GM12878 (cell line): Measurements from ENCODE around the gene RIC1. TPM values are rescaled to one million over a fixed set of nuclear protein-coding genes. Genes with fewer than 3 reads are reported as not detected.

ENCODE experiments used
- ATAC-seq: fragments of 200-7000 bp; cut with Tn5 transposase; 3 replicates; pipeline ENCODE4 v1.9.1; 2020; ENCODE audit warnings: mild to moderate bottlenecking, moderate library complexity
- BruUV-seq: library from RNA; stranded (reverse); fragments of 400-500 nt; replicated peaks from 2 replicates; lab custom pipeline; 2021; lab: Mats Ljungman, UMichigan
- CTCF ChIA-PET: fragments of 300-600 bp; sonication (Branson Sonifier 250); formaldehyde crosslinking; extraction: SDS; loops from one replicate; lab custom pipeline; 2021; ENCODE audit warnings: inconsistent platforms; lab: Yijun Ruan, JAX
- POLR2A ChIA-PET: fragments of 350-600 bp; formaldehyde crosslinking; extraction: SDS; loops from one replicate; lab custom pipeline; 2021; ENCODE audit warnings: inconsistent platforms; lab: Charles Lee
- RAD21 ChIA-PET: fragments of 300-600 bp; sonication (Branson Sonifier 250); formaldehyde crosslinking; loops from one replicate; lab custom pipeline; 2023; ENCODE audit warnings: antibody characterized with exemption; ENCODE audit not compliant: unreplicated experiment; lab: Charles Lee
- SMC1A ChIA-PET: fragments of 300-600 bp; sonication (Branson Sonifier 250); formaldehyde crosslinking; loops from one replicate; lab custom pipeline; 2023; ENCODE audit not compliant: unreplicated experiment, uncharacterized antibody; lab: Charles Lee
- DNase-seq: peaks from one replicate; pipeline ENCODE4 v3.0.0-alpha.2; 2011; ENCODE audit warnings: low read depth, low spot score
- FAIRE-seq: peaks from 3 replicates; lab custom pipeline; 2011; peaks lifted over from hg19 to GRCh38; lab: Jason Lieb, UNC
- H2AFZ ChIP-seq: 2 replicates; pipeline ENCODE4 v1.6.0; 2011; ENCODE audit warnings: low read depth, low read length, control low read depth; ENCODE audit not compliant: control insufficient read depth
- H3K27ac ChIP-seq: 2 replicates; pipeline ENCODE4 v1.5.1; 2011; ENCODE audit warnings: control low read depth; ENCODE audit not compliant: control insufficient read depth, insufficient read depth
- H3K27me3 ChIP-seq, 2 experiments: replicated peaks in 1 of 2; 2 replicates each; pipeline versions ENCODE4 v1.6.0 to v1.6.1; 2011; ENCODE audit warnings: low read length in 1 of 2; ENCODE audit not compliant: control insufficient read depth in 2 of 2, insufficient read depth in 2 of 2
- H3K36me3 ChIP-seq, 2 experiments: 2 replicates each; pipeline ENCODE4 v1.5.1; 2011; ENCODE audit warnings: low read length in 1 of 2; ENCODE audit not compliant: control insufficient read depth in 2 of 2, insufficient read depth in 2 of 2
- H3K4me1 ChIP-seq: 2 replicates; pipeline ENCODE4 v1.6.1; 2011; ENCODE audit warnings: mild to moderate bottlenecking, low read length, moderate library complexity, mixed read lengths; ENCODE audit not compliant: control insufficient read depth, insufficient read depth
- H3K4me2 ChIP-seq: 2 replicates; pipeline ENCODE4 v1.6.0; 2011; ENCODE audit warnings: control low read depth; ENCODE audit not compliant: control insufficient read depth, insufficient read depth
- H3K4me3 ChIP-seq: fragments of 200-600 bp; sonication (generic); 2 replicates; pipeline ENCODE4 v1.5.1; 2016
- H3K79me2 ChIP-seq: 2 replicates; pipeline ENCODE4 v1.6.0; 2011; ENCODE audit warnings: low read length; ENCODE audit not compliant: control insufficient read depth, insufficient read depth
- H3K9ac ChIP-seq: 2 replicates; pipeline ENCODE4 v1.8.0; 2011; ENCODE audit warnings: low read length, control low read depth, mixed read lengths; ENCODE audit not compliant: control insufficient read depth, insufficient read depth
- H3K9me3 ChIP-seq: replicated peaks from 3 replicates; pipeline ENCODE4 v1.5.1; 2011; ENCODE audit warnings: mild to moderate bottlenecking, low read length; ENCODE audit not compliant: control insufficient read depth, insufficient read depth
- H4K20me1 ChIP-seq: 2 replicates; pipeline ENCODE4 v1.6.0; 2011; ENCODE audit not compliant: control insufficient read depth, insufficient read depth
- BMI1 ChIP-seq: fragments of 450-650 bp; IDR thresholded peaks from 2 replicates; pipeline ENCODE4 v1.6.1; 2016; ENCODE audit warnings: mild to moderate bottlenecking, moderate library complexity, borderline replicate concordance
- CBX5 ChIP-seq: sonication (generic); IDR thresholded peaks from 2 replicates; pipeline ENCODE4 v1.6.1; 2016; ENCODE audit warnings: low read depth, moderate library complexity, mild to moderate bottlenecking, inconsistent platforms
- EED ChIP-seq: sonication (generic); IDR thresholded peaks from 2 replicates; pipeline ENCODE4 v1.6.1; 2016; ENCODE audit warnings: antibody characterized with exemption, low read depth
- FOS ChIP-seq: IDR thresholded peaks from 3 replicates; pipeline ENCODE4 v1.6.1; 2011; ENCODE audit warnings: borderline replicate concordance; ENCODE audit not compliant: insufficient read length; ENCODE audit errors: extremely low read depth
- HSF1 ChIP-seq: fragments of 150-350 bp; IDR thresholded peaks from 2 replicates; pipeline ENCODE4 v1.6.1; 2014; ENCODE audit warnings: mild to moderate bottlenecking, low read depth, low read length
- IRF5 ChIP-seq: fragments of 450-650 bp; IDR thresholded peaks from 2 replicates; pipeline ENCODE4 v1.6.1; 2017; ENCODE audit warnings: borderline replicate concordance
- JUND ChIP-seq: IDR thresholded peaks from 2 replicates; pipeline ENCODE4 v1.6.1; 2012; ENCODE audit warnings: low read depth, mild to moderate bottlenecking, low read length, improper control_type of control experiment, moderate library complexity
- NRF1 ChIP-seq: conservative IDR thresholded peaks from 2 replicates; pipeline ENCODE4 v1.6.1; 2011; ENCODE audit warnings: mild to moderate bottlenecking, low read depth, low read length, improper control_type of control experiment
- RAD21 ChIP-seq: IDR thresholded peaks from 2 replicates; pipeline ENCODE4 v1.6.1; 2011; ENCODE audit warnings: mild to moderate bottlenecking, low read depth, low read length, moderate library complexity; ENCODE audit not compliant: insufficient read depth
- SREBF2 ChIP-seq: IDR thresholded peaks from 2 replicates; pipeline ENCODE4 v1.6.1; 2012; ENCODE audit warnings: mild to moderate bottlenecking, low read length
- TARDBP ChIP-seq: IDR thresholded peaks from 2 replicates; pipeline ENCODE4 v1.6.1; 2016; ENCODE audit warnings: borderline replicate concordance
- TCF7 ChIP-seq: IDR thresholded peaks from 2 replicates; pipeline ENCODE4 v1.6.1; 2014; ENCODE audit warnings: antibody characterized with exemption, borderline replicate concordance
- ZSCAN29 ChIP-seq: fragments of 450-650 bp; IDR thresholded peaks from 2 replicates; pipeline ENCODE4 v1.6.1; 2017; ENCODE audit warnings: mild to moderate bottlenecking, moderate library complexity
- ZZZ3 ChIP-seq: IDR thresholded peaks from 2 replicates; pipeline ENCODE4 v1.6.1; 2011; ENCODE audit warnings: low read depth; ENCODE audit not compliant: control insufficient read depth, insufficient read length
- WGBS: methylation state at CpG from one replicate; pipeline ENCODE4 v1.1.6; 2016; ENCODE audit warnings: low lambda C conversion rate; ENCODE audit not compliant: insufficient replicate concordance, insufficient coverage; ENCODE audit errors: missing lambda C conversion rate; 5-methylcytosine and 5-hydroxymethylcytosine counted together
- in situ Hi-C: fragments of 300-500 bp; cut with MboI; formaldehyde crosslinking; loops from 9 replicates; pipeline ENCODE4 v1.14.3; 2018; ENCODE audit warnings: mixed read lengths
- intact Hi-C: fragments of 100-400 bp; cut with micrococcal nuclease; formaldehyde crosslinking; loops from one replicate; pipeline ENCODE4 v1.14.2; 2022; ENCODE audit not compliant: unreplicated experiment
- polyA plus RNA-seq, 11 experiments: library from polyadenylated mRNA; depleted of rRNA in 4 of 11; unstranded in 6 of 11; stranded (reverse) in 5 of 11; fragments of >200 nt; fragmentation: Nextera tagmentation in 4 of 11; fragmentation: Illumina TruSeq in 1 of 11; extraction: Ambion mirVana in 4 of 11; extraction: Trizol in 1 of 11; gene quantifications; 1 replicate in 1 of 11; 2 replicates in 10 of 11; pipeline versions ENCODE4 v1.2.1 to v1.2.3, GENCODE V29; 2011 to 2016; ENCODE audit warnings: inconsistent platforms in 2 of 11, missing spikeins in 2 of 11, low read depth in 1 of 11
- total RNA-seq, 4 experiments: library from RNA; depleted of rRNA in 3 of 4; stranded (reverse); fragments of >200 nt in 3 of 4; fragmentation: Illumina TruSeq in 1 of 4; extraction: Trizol in 1 of 4; gene quantifications; 2 replicates each; pipeline versions ENCODE4 v1.2.1 to v1.2.3, GENCODE V29; 2013 to 2021
- TF ChIP-seq, protein P1 (sequence below): fragments of 450-650 bp; IDR thresholded peaks from 2 replicates; pipeline ENCODE4 v1.6.1; 2016; ENCODE audit warnings: mild to moderate bottlenecking, moderate library complexity, borderline replicate concordance
- TF ChIP-seq, protein P2 (sequence below): fragments of 450-650 bp; IDR thresholded peaks from 2 replicates; pipeline ENCODE4 v1.6.1; 2017; ENCODE audit warnings: mild to moderate bottlenecking, low read depth, inconsistent platforms; ENCODE audit not compliant: poor library complexity, severe bottlenecking

Gene RIC1
- total and polyA plus RNA-seq, 10 of the 15 experiments (the other 5 are each of a cell fraction or from before 2014, with no cell fraction given), result 6.2 to 59.8 (median 33.3) TPM

GRCh38 chr9:5805478-5805877 lies 176.6 kb downstream of the RIC1 start:
- 97% methylated on average over 3 of the region's 3 CpGs for WGBS
- CTCF ChIA-PET, result interaction anchor here (0.8 to 1.0 kb wide), 3 partner anchors 10 to 27 kb away, joined by 3 to 4 read pairs (median 3); partner anchors contain the start of gene ERMP1
- SMC1A ChIA-PET, result interaction anchor here (0.7 to 1.5 kb wide), 2 partner anchors 21 to 205 kb away, joined by 3 to 6 read pairs; no protein-coding TSS in a partner anchor
- Histone ChIP-seq H4K20me1 (no peaks in the 10 kb centered on the region), H3K4me3 (no peak overlapping the region), H3K36me3 (peaks cover 3 to 20% of the 10 kb centered on the region in 2 experiments), H3K4me1 (no peaks in the 10 kb centered on the region), H2AFZ (no peak overlapping the region), H3K9me3 (no peaks in the 10 kb centered on the region), H3K4me2 (no peak overlapping the region), H3K27ac (no peak overlapping the region), H3K79me2 (no peaks in the 10 kb centered on the region), H3K27me3 (no peaks in the 10 kb centered on the region), H3K9ac (no peak overlapping the region)
- no peak for DNase-seq
- RAD21 ChIA-PET, result no interaction called here
- in situ Hi-C loops (no loop called here), intact Hi-C loops (no loop called here)
- BruUV-seq, result no TSS peak
- no peak for ATAC-seq
- POLR2A ChIA-PET, result interaction anchor here (0.5 kb wide), 1 partner anchor 608 kb away, joined by 4 read pairs; the partner anchor contains the start of gene UHRF2
- FAIRE-seq, result no peak
- TF ChIP-seq NRF1 (no peak), ZSCAN29 (no peak), IRF5 (no peak), HSF1 (no peak), EED (no peak), ZZZ3 (no peak), CBX5 (no peak), SREBF2 (no peak), TCF7 (no peak), TARDBP (no peak), BMI1 (no peak), JUND (no peak), RAD21 (no peak), FOS (no peak)
- TF ChIP-seq, protein P1, sequence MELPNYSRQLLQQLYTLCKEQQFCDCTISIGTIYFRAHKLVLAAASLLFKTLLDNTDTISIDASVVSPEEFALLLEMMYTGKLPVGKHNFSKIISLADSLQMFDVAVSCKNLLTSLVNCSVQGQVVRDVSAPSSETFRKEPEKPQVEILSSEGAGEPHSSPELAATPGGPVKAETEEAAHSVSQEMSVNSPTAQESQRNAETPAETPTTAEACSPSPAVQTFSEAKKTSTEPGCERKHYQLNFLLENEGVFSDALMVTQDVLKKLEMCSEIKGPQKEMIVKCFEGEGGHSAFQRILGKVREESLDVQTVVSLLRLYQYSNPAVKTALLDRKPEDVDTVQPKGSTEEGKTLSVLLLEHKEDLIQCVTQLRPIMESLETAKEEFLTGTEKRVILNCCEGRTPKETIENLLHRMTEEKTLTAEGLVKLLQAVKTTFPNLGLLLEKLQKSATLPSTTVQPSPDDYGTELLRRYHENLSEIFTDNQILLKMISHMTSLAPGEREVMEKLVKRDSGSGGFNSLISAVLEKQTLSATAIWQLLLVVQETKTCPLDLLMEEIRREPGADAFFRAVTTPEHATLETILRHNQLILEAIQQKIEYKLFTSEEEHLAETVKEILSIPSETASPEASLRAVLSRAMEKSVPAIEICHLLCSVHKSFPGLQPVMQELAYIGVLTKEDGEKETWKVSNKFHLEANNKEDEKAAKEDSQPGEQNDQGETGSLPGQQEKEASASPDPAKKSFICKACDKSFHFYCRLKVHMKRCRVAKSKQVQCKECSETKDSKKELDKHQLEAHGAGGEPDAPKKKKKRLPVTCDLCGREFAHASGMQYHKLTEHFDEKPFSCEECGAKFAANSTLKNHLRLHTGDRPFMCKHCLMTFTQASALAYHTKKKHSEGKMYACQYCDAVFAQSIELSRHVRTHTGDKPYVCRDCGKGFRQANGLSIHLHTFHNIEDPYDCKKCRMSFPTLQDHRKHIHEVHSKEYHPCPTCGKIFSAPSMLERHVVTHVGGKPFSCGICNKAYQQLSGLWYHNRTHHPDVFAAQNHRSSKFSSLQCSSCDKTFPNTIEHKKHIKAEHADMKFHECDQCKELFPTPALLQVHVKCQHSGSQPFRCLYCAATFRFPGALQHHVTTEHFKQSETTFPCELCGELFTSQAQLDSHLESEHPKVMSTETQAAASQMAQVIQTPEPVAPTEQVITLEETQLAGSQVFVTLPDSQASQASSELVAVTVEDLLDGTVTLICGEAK, result no peak
- TF ChIP-seq, protein P2, sequence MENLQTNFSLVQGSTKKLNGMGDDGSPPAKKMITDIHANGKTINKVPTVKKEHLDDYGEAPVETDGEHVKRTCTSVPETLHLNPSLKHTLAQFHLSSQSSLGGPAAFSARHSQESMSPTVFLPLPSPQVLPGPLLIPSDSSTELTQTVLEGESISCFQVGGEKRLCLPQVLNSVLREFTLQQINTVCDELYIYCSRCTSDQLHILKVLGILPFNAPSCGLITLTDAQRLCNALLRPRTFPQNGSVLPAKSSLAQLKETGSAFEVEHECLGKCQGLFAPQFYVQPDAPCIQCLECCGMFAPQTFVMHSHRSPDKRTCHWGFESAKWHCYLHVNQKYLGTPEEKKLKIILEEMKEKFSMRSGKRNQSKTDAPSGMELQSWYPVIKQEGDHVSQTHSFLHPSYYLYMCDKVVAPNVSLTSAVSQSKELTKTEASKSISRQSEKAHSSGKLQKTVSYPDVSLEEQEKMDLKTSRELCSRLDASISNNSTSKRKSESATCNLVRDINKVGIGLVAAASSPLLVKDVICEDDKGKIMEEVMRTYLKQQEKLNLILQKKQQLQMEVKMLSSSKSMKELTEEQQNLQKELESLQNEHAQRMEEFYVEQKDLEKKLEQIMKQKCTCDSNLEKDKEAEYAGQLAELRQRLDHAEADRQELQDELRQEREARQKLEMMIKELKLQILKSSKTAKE, result no peak
